Measurements from ENCODE around the gene BIN2. TPM values are rescaled to one million over a fixed set of nuclear protein-coding genes. Genes with fewer than 3 reads are reported as not detected.

The BIN2 gene
- total and polyA plus RNA-seq, 9 of the 15 experiments (the other 6 are each of a cell fraction or from before 2014, with no cell fraction given) = 0.04 to 0.39 (median 0.25) TPM; not detected in 1

- TF ChIP-seq E2F8 (IDR thresholded peaks at IDR 0.05; ENCODE audit: low read depth, partially characterized antibody) (no peak), ZNF699 (CRISPR knock-in tag; IDR thresholded peaks at IDR 0.05; ENCODE audit: insufficient replicate concordance) (no peak), FOXJ2 (tag; IDR thresholded peaks at IDR 0.05) (no peak), THAP12 (CRISPR knock-in tag; IDR thresholded peaks at IDR 0.05) (no peak), NFXL1 (CRISPR knock-in tag; IDR thresholded peaks at IDR 0.05) (no peak), MTF1 (CRISPR knock-in tag; IDR thresholded peaks at IDR 0.05; ENCODE audit: borderline replicate concordance) (no peak), NFRKB (IDR thresholded peaks at IDR 0.05; ENCODE audit: low read depth) (no peak), HNRNPL (IDR thresholded peaks at IDR 0.05; ENCODE audit: low read depth, low read length) (no peak), BRF1 (IDR thresholded peaks at IDR 0.05; ENCODE audit: borderline replicate concordance, extremely low read depth, insufficient read length) (no peak), HIVEP1 (CRISPR knock-in tag; IDR thresholded peaks at IDR 0.05) (no peak), HDAC1 (IDR thresholded peaks at IDR 0.05) (peak in 1 of 2 experiments; percentile 60; a peak in 1 of 4 replicates), FOXP1 (CRISPR knock-in tag; IDR thresholded peaks at IDR 0.05) (no peak), ILK (tag; IDR thresholded peaks at IDR 0.05; ENCODE audit: borderline replicate concordance, low read depth) (no peak), ILF3 (IDR thresholded peaks at IDR 0.05; ENCODE audit: borderline replicate concordance) (no peak), SAFB2 (IDR thresholded peaks at IDR 0.05; ENCODE audit: borderline replicate concordance, low read depth, low read length, severe bottlenecking) (no peak), SMARCA4 (IDR thresholded peaks at IDR 0.05) (peak; percentile 68), RAD21 (CRISPR knock-in tag; conservative IDR thresholded peaks at IDR 0.05 in 1 of 2, IDR thresholded peaks at IDR 0.05 in 1 of 2) (no peak; a peak in 1 of 4 replicates), CTBP1 (IDR thresholded peaks at IDR 0.05; ENCODE audit: borderline replicate concordance) (peak; percentile 80; the same call in 1 of the 2 replicates), ZNF766 (CRISPR knock-in tag; conservative IDR thresholded peaks at IDR 0.05) (peak; percentile 71; the same call in 1 of the 2 replicates), SMAD2 (IDR thresholded peaks at IDR 0.05; ENCODE audit: low read depth, low read length) (no peak), ZBTB1 (CRISPR knock-in tag; IDR thresholded peaks at IDR 0.05; ENCODE audit: borderline replicate concordance, low read depth) (no peak)
These were observed 44.9 kb upstream of the BIN2 start (continued) for GRCh38 chr12:51368640-51369517.

Data from K562 (cell line).